Endothelial cell of umbilical vein (primary cell): ENCODE measurements around the gene SARS1.

Experiments
- EZH2 ChIP-seq: IDR thresholded peaks from 2 replicates; pipeline ENCODE4 v1.6.1; 2012; ENCODE audit warnings: borderline replicate concordance, low read depth, mild to moderate bottlenecking, moderate library complexity, low read length, inconsistent platforms; ENCODE audit not compliant: severe bottlenecking
- FOS ChIP-seq: IDR thresholded peaks from 2 replicates; pipeline ENCODE4 v1.6.1; 2011; ENCODE audit warnings: mild to moderate bottlenecking, low read length, moderate library complexity, borderline replicate concordance; ENCODE audit not compliant: insufficient read depth
- GATA2 ChIP-seq: IDR thresholded peaks from 2 replicates; pipeline ENCODE4 v1.7.0; 2011; ENCODE audit warnings: low read depth, mild to moderate bottlenecking, moderate library complexity, mixed read lengths, low read length; ENCODE audit not compliant: insufficient read length, insufficient read depth
- JUN ChIP-seq: IDR thresholded peaks from 2 replicates; pipeline ENCODE4 v1.6.1; 2011; ENCODE audit warnings: borderline replicate concordance, low read depth; ENCODE audit not compliant: insufficient read length, insufficient read depth
- MYC ChIP-seq: IDR thresholded peaks from one replicate; pipeline ENCODE4 v1.6.1; 2011; ENCODE audit warnings: mild to moderate bottlenecking, low read depth, low read length
- POLR2A ChIP-seq: IDR thresholded peaks from 2 replicates; pipeline ENCODE4 v1.6.1; 2012; ENCODE audit warnings: low read depth, mild to moderate bottlenecking, control low read depth, low read length
- POLR2AphosphoS5 ChIP-seq: IDR thresholded peaks from 2 replicates; pipeline ENCODE4 v1.6.1; 2012; ENCODE audit warnings: low read depth, mild to moderate bottlenecking, control low read depth, low read length, moderate library complexity; ENCODE audit not compliant: insufficient read depth
- TF ChIP-seq, protein P1 (sequence below), 2 donors: IDR thresholded peaks; 1 replicate in 1 of 2; 2 replicates in 1 of 2; pipeline ENCODE4 v1.5.1; 2011; ENCODE audit warnings: low read length in 2 of 2, mild to moderate bottlenecking in 2 of 2, moderate library complexity in 2 of 2, control low read depth in 1 of 2, inconsistent platforms in 1 of 2, low read depth in 1 of 2; ENCODE audit not compliant: insufficient read depth in 1 of 2; ENCODE audit errors: extremely low read depth in 1 of 2
- TF ChIP-seq, protein P2 (sequence below): IDR thresholded peaks from 2 replicates; pipeline ENCODE4 v1.6.1; 2011; ENCODE audit not compliant: insufficient read depth, insufficient read length

DNA sequence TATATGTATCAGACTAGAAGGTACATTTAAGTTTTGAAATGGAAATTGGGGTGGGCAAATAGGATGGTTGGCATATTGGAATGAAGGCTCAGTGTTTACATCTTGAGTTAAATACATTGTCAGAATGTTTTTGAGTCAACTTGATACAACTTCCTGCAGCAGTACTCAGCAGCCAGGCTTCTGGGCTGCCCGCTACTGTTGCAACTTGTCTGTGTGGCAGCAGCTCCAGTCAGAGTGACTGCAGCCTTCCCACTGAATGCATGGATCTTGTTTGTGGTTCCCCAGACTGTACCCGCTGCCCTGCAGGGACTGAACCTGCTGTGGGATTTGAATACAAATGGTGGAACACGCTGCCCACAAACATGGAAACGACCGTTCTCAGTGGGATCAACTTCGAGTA is 24.9 kb upstream of the SARS1 start:
- TF ChIP-seq, protein P1, sequence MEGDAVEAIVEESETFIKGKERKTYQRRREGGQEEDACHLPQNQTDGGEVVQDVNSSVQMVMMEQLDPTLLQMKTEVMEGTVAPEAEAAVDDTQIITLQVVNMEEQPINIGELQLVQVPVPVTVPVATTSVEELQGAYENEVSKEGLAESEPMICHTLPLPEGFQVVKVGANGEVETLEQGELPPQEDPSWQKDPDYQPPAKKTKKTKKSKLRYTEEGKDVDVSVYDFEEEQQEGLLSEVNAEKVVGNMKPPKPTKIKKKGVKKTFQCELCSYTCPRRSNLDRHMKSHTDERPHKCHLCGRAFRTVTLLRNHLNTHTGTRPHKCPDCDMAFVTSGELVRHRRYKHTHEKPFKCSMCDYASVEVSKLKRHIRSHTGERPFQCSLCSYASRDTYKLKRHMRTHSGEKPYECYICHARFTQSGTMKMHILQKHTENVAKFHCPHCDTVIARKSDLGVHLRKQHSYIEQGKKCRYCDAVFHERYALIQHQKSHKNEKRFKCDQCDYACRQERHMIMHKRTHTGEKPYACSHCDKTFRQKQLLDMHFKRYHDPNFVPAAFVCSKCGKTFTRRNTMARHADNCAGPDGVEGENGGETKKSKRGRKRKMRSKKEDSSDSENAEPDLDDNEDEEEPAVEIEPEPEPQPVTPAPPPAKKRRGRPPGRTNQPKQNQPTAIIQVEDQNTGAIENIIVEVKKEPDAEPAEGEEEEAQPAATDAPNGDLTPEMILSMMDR (IDR thresholded peaks at IDR 0.05; ENCODE audit: extremely low read depth in 1 of 2, insufficient read depth in 1 of 2, low read depth in 1 of 2, low read length in 2 of 2), result no peak
- TF ChIP-seq EZH2, result no peak
- no peak for TF ChIP-seq MYC
- no peak for TF ChIP-seq POLR2A
- TF ChIP-seq, protein P2, sequence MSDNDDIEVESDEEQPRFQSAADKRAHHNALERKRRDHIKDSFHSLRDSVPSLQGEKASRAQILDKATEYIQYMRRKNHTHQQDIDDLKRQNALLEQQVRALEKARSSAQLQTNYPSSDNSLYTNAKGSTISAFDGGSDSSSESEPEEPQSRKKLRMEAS, result no peak
- no peak for TF ChIP-seq POLR2AphosphoS5
- no peak for TF ChIP-seq FOS
- TF ChIP-seq JUN, result no peak
- TF ChIP-seq GATA2, result no peak
